ENCODE results near the gene DMBX1. TPM values are rescaled to one million over a fixed set of nuclear protein-coding genes. Genes with fewer than 3 reads are reported as not detected.
A peak's percentile ranks its signal among the peaks of the same experiment; 100 is the strongest.

DMBX1 gene
- total RNA-seq, 3 donors from 2014 or later = not detected

DNA sequence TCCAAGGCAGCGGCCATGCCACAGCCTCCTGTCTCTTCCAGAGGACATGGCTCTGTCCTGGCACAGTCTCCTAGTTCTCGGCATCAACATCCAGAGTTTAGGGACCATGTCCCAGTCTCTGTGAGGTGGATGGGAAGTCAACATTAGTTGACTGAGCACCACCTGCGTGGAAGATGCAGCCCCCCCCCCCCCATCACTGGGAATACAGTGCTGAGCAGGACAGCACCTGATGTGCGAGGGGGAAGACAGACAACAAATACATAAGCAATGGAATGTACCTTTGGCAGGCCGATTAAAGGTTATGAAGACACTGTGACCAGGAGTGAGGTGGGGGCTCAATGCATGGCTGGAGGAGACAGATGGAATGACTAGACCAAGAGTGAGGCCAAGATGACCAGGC, 35.2 kb downstream of the DMBX1 start:
- Histone ChIP-seq H3K9me3 (no peaks in the 10 kb centered on the region), H3K4me3 (no peak overlapping the region), H3K36me3 (ENCODE audit: low read depth) (no peaks in the 10 kb centered on the region), H3K4me1 (ENCODE audit: low read depth) (no peaks in the 10 kb centered on the region)
- TF ChIP-seq, protein P1, sequence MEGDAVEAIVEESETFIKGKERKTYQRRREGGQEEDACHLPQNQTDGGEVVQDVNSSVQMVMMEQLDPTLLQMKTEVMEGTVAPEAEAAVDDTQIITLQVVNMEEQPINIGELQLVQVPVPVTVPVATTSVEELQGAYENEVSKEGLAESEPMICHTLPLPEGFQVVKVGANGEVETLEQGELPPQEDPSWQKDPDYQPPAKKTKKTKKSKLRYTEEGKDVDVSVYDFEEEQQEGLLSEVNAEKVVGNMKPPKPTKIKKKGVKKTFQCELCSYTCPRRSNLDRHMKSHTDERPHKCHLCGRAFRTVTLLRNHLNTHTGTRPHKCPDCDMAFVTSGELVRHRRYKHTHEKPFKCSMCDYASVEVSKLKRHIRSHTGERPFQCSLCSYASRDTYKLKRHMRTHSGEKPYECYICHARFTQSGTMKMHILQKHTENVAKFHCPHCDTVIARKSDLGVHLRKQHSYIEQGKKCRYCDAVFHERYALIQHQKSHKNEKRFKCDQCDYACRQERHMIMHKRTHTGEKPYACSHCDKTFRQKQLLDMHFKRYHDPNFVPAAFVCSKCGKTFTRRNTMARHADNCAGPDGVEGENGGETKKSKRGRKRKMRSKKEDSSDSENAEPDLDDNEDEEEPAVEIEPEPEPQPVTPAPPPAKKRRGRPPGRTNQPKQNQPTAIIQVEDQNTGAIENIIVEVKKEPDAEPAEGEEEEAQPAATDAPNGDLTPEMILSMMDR (IDR thresholded peaks at IDR 0.05) = no peak
- ATAC-seq (no peak), DNase-seq (no peak)
- intact Hi-C loops (cut with DNase I, micrococcal nuclease) = loop anchor here (5.0 to 10.0 kb wide), 2 partner anchors 50 to 78 kb away; no protein-coding TSS in a partner anchor

DNA sequence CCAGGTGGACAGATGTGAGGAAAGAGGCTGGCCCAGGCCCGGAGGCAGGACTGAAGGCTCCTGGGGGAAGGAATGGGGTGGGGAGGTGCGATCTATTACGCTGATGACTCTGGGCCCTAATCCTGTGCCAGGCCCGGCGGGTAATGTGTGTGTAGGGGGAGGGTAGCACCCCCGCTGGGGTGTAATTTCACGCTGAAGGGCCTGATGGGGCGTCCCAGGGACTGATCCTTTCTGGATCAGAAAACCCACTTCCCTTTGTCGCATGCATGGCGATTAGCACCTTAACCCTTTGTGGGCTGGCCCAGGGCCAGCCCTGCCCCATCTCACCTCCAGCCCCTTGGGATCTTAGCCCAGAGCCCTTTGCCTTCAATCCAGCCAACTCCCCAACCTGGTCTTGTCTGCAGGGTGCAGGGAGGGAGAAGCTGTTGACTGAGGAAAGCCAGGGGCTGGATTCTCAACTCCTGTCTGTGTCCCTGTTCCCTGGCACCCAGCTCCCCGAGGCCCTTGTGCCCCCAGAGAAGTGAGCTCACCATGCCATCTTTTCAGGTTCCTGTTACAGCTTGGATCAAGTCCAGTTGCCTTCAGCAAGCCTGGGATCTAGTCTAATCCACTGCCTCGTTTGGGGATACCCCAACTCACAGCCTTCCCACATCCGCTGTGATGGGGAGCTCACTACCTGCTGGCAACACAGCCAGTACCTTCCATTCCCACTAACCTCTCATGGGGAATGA, 35.8 kb downstream of the DMBX1 start:
- intact Hi-C loops (cut with DNase I, micrococcal nuclease) = loop anchor here (5.0 to 10.0 kb wide), 2 partner anchors 51 to 78 kb away; no protein-coding TSS in a partner anchor
- no peaks in the 10 kb centered on the region for H3K9me3 ChIP-seq
- DNase-seq (no peak), ATAC-seq (no peak)
- no peaks in the 10 kb centered on the region for H3K4me1 ChIP-seq (ENCODE audit: low read depth)
- H3K36me3 ChIP-seq (ENCODE audit: low read depth) = no peaks in the 10 kb centered on the region
- H3K4me3 ChIP-seq = no peak overlapping the region
- TF ChIP-seq, protein P1 (IDR thresholded peaks at IDR 0.05) = no peak

DNA sequence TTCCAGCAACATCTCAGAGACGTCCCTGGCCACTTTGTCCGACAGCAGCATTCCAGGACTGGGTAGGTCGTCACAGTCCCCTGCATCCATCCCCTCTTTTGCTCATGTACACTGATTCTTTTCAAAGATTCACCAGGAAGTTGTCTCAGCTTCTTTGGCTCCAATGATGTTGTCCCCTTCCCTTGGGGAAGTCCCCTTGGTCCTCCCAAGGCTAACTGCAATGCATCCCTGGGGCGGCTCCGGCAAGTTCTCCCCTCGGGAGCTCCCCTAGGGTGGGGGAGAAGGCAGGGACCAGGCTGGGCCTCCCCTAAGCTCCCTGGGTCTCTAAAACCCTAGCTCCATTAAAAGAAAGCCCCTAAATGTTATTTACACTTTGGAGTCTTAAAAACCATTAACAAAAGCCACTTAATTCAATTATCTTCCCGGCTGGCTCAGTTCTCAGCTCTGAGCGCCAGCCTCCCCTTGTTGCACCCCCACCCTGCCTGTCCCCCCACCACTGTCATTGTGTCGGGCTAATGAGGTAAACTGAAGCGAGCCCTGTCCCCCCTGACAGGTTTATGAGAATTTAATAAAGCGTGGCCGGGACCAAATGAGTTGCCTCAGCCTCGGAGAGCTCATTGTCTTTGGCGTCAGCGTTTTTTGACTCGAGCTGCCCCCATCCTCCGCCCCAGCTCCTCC, 36.5 kb downstream of the DMBX1 start:
- no peak for ATAC-seq
- H3K4me3 ChIP-seq = no peak overlapping the region
- H3K9me3 ChIP-seq = no peaks in the 10 kb centered on the region
- no peaks in the 10 kb centered on the region for H3K4me1 ChIP-seq (ENCODE audit: low read depth)
- intact Hi-C loops (cut with DNase I, micrococcal nuclease) = loop anchor here (5.0 to 10.0 kb wide), 2 partner anchors 51 to 79 kb away; no protein-coding TSS in a partner anchor
- DNase-seq = peak in 1 of 3 donors; percentile 15
- no peaks in the 10 kb centered on the region for H3K36me3 ChIP-seq (ENCODE audit: low read depth)
- TF ChIP-seq, protein P1 (IDR thresholded peaks at IDR 0.05) = no peak

DNA sequence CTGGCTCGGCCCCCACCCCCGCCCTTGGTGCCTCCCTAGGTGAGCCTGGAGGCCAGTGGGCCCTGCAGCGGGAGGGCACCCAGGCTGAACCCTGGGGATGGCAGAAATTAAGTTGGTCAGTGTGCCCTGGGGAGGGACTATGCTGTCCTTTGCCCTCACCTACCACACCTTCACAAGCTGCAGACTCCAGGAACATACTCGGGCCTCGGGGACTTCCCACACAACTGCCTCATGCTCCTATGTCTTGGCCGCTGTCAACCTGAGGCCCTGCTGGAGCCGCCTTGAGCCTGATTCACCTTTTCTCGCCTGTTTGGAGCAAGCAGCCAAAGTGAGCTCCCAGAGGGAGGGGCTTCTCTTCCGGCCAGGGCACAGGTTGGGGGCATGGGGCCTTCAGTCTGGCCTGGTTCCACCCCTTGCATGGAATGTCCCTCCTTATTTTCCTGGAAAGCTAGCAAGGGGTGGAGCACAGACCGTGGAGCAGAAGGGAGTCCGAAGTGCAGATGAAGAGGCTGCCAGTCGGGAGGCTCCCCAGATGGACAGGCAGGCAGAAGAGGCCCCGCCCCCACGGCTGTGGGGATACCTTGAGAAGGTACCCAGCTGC, 37.2 kb downstream of the DMBX1 start:
- Histone ChIP-seq H3K4me1 (ENCODE audit: low read depth) (no peaks in the 10 kb centered on the region), H3K4me3 (no peak overlapping the region), H3K36me3 (ENCODE audit: low read depth) (no peaks in the 10 kb centered on the region), H3K9me3 (no peaks in the 10 kb centered on the region)
- TF ChIP-seq, protein P1 (IDR thresholded peaks at IDR 0.05) = no peak
- DNase-seq = peak; percentile 48 to 87 (median 53)
- peak; percentile 83 for ATAC-seq
- intact Hi-C loops (cut with DNase I, micrococcal nuclease) = loop anchor here (5.0 to 10.0 kb wide), 2 partner anchors 52 to 79 kb away; no protein-coding TSS in a partner anchor

DNA sequence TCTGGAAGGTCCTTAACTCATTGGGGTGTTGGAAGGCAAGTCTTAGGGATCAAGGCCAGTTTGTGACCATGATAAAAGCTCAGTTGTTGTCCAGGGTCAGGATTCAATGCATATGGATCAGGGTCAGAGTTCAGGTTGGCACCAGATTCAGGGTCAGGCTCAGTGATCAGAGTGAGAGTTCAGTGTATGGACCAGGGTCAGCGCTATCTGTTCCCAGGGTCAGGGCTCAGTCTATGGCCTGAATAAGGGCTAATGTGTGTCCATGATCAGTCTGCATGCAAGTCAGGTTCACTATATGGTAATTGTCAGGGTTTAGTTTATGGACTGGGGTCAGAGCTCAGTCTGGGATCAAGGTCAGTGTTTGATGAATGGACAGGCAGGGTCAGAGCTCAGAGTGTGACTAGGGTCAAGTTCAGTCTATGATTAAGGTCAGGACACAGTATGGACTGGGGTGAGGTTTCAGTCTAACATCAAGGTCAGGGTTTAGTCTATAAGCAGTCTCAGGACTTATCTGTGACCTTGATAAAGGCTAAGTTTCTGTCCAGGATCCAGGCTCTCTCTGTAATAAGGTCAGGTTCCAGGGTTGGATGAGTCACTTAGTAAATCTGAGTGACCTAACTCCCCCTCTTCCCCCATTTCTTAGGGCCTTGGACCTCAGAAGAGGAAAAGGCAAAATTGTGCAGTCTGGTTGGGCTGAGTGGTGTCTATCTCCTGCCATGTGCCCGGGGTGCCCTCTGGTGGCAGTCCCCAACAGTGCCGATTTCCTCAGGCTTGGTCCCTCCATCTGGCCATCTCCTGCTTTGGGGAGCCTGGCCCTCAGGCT, 38.0 kb downstream of the DMBX1 start:
- Histone ChIP-seq H3K4me1 (ENCODE audit: low read depth) (no peaks in the 10 kb centered on the region), H3K36me3 (ENCODE audit: low read depth) (no peaks in the 10 kb centered on the region), H3K9me3 (no peaks in the 10 kb centered on the region), H3K4me3 (no peak overlapping the region)
- TF ChIP-seq, protein P1 (IDR thresholded peaks at IDR 0.05) = peak; percentile 70
- peak; percentile 78 for ATAC-seq
- intact Hi-C loops (cut with DNase I, micrococcal nuclease) = loop anchor here (2.0 to 10.0 kb wide), 3 partner anchors 51 to 80 kb away; no protein-coding TSS in a partner anchor
- peak; percentile 75 to 91 (median 87) for DNase-seq

All from mucosa of descending colon (tissue), 3 donors.